SJSA1 (cell line): Measurements from ENCODE around the gene ZNF90. TPM values are rescaled to one million over a fixed set of nuclear protein-coding genes. Genes with fewer than 3 reads are reported as not detected.
"Not testable (repeated sequence)": the region's sequence is repeated elsewhere in the genome, so short reads cannot be mapped to it uniquely, and the experiment has no call there.

Source experiments
- DNase-seq, 2 experiments: peaks; one replicate each; pipeline ENCODE4 v3.0.0-alpha.2; 2015 to 2020; ENCODE audit warnings: low spot score in 2 of 2, low read depth in 1 of 2
- H3K27ac ChIP-seq: fragments of 250-450 bp; sonication (Bioruptor Pico); 2 replicates; pipeline ENCODE4 v1.5.1; 2020; ENCODE audit warnings: mild to moderate bottlenecking, moderate library complexity
- H3K27me3 ChIP-seq: fragments of 250-450 bp; sonication (Bioruptor Pico); replicated peaks from 2 replicates; pipeline ENCODE4 v1.5.1; 2020; ENCODE audit warnings: mild to moderate bottlenecking, moderate library complexity
- H3K36me3 ChIP-seq: fragments of 250-450 bp; sonication (Bioruptor Pico); 2 replicates; pipeline ENCODE4 v1.5.1; 2020; ENCODE audit warnings: mild to moderate bottlenecking
- H3K4me1 ChIP-seq: fragments of 250-450 bp; sonication (Bioruptor Pico); replicated peaks from 2 replicates; pipeline ENCODE4 v1.6.1; 2021; ENCODE audit warnings: mild to moderate bottlenecking
- H3K4me3 ChIP-seq: fragments of 250-450 bp; sonication (Bioruptor Pico); 2 replicates; pipeline ENCODE4 v1.5.1; 2020; ENCODE audit warnings: mild to moderate bottlenecking
- H3K9me3 ChIP-seq: fragments of 250-450 bp; sonication (Bioruptor Pico); replicated peaks from 2 replicates; pipeline ENCODE4 v1.5.1; 2020; ENCODE audit warnings: mild to moderate bottlenecking
- total RNA-seq: library from RNA; depleted of rRNA; stranded (reverse); fragments of >200 nt; shearing (Covaris generic); gene quantifications from 2 replicates; pipeline ENCODE4 v1.2.3, GENCODE V29; 2014; rRNA removed

ZNF90 gene
- total RNA-seq = 0.34 TPM in 1 of 2 replicates, not detected in the other

GRCh38 chr19:20077791-20078463 is at the start of gene ZNF90:
Gene ZNF90 (plus strand): TSS chr19:20078000. CDS start chr19:20078133, 133 bp downstream.
- H3K27ac ChIP-seq = no peak within 1 kb of the TSS
- no peaks in the 10 kb centered on the region for H3K27me3 ChIP-seq
- no peaks in the 10 kb centered on the region for H3K36me3 ChIP-seq
- no peaks in the 10 kb centered on the region for H3K9me3 ChIP-seq
- no peak within 1 kb of the TSS for H3K4me3 ChIP-seq
- no peak for DNase-seq
- H3K4me1 ChIP-seq = no peaks in the 10 kb centered on the region

GRCh38 chr19:20028611-20029010 is 49.2 kb upstream of the ZNF90 start:
- H3K36me3 ChIP-seq = no peaks in the 10 kb centered on the region
- no peak overlapping the region for H3K27ac ChIP-seq
- no peaks in the 10 kb centered on the region for H3K9me3 ChIP-seq
- H3K27me3 ChIP-seq = no peaks in the 10 kb centered on the region
- no peak for DNase-seq
- no peaks in the 10 kb centered on the region for H3K4me1 ChIP-seq
- no peak overlapping the region for H3K4me3 ChIP-seq

- Histone ChIP-seq H3K27me3 (no peaks in the 10 kb centered on the region), H3K9me3 (peaks cover 2% of the 10 kb centered on the region; the same call in 1 of the 2 replicates), H3K36me3 (no peaks in the 10 kb centered on the region), H3K4me3 (no peak overlapping the region), H3K27ac (no peak overlapping the region), H3K4me1 (no peaks in the 10 kb centered on the region)
- DNase-seq = no peak
These were observed 41.9 kb upstream of the ZNF90 start for GRCh38 chr19:20035935-20036334.

GRCh38 chr19:20038358-20039202 is 39.2 kb upstream of the ZNF90 start:
- Histone ChIP-seq H3K4me1 (no peaks in the 10 kb centered on the region), H3K36me3 (no peaks in the 10 kb centered on the region), H3K27me3 (no peaks in the 10 kb centered on the region), H3K4me3 (peak overlapping the region; percentile 52), H3K27ac (peak overlapping the region; percentile 17), H3K9me3 (peaks cover 2% of the 10 kb centered on the region; the same call in 1 of the 2 replicates)
- peak in 1 of 2 experiments; percentile 1 for DNase-seq

- Histone ChIP-seq H3K4me1 (no peaks in the 10 kb centered on the region), H3K36me3 (no peaks in the 10 kb centered on the region), H3K27me3 (no peaks in the 10 kb centered on the region), H3K4me3 (peak within 1 kb of the TSS; percentile 52), H3K27ac (peak within 1 kb of the TSS; percentile 17), H3K9me3 (no peaks in the 10 kb centered on the region; the same call in 1 of the 2 replicates)
- peak; percentile 77 to 86 for DNase-seq
These were observed 38.5 kb upstream of the ZNF90 start, which contains the start of gene ZNF682 for GRCh38 chr19:20039203-20039723. Gene ZNF682 (minus strand): TSS chr19:20039505. CDS start chr19:20039345, 160 bp downstream.

GRCh38 chr19:20044663-20045062 is 33.1 kb upstream of the ZNF90 start:
- no peak for DNase-seq

GRCh38 chr19:20045742-20046141 is 32.1 kb upstream of the ZNF90 start:
- not testable (repeated sequence) for H3K27me3 ChIP-seq, H3K27ac ChIP-seq, H3K4me3 ChIP-seq, H3K4me1 ChIP-seq, H3K36me3 ChIP-seq, DNase-seq, H3K9me3 ChIP-seq

More at GRCh38 chr19:20044663-20045062, 33.1 kb upstream of the ZNF90 start:
- Histone ChIP-seq H3K27me3 (no peaks in the 10 kb centered on the region), H3K36me3 (no peaks in the 10 kb centered on the region), H3K4me3 (no peak overlapping the region), H3K4me1 (no peaks in the 10 kb centered on the region), H3K9me3 (no peaks in the 10 kb centered on the region; the same call in 1 of the 2 replicates), H3K27ac (no peak overlapping the region)

- Histone ChIP-seq H3K36me3 (no peaks in the 10 kb centered on the region), H3K4me3 (peak overlapping the region; percentile 18; the same call in 1 of the 2 replicates), H3K4me1 (no peaks in the 10 kb centered on the region), H3K27me3 (no peaks in the 10 kb centered on the region), H3K9me3 (no peaks in the 10 kb centered on the region), H3K27ac (no peak overlapping the region)
- DNase-seq = peak; percentile 21 to 48
These were observed 25.7 kb upstream of the ZNF90 start for GRCh38 chr19:20051841-20052768.

- not testable (repeated sequence) for H3K4me3 ChIP-seq, H3K27me3 ChIP-seq, H3K4me1 ChIP-seq, DNase-seq, H3K36me3 ChIP-seq, H3K9me3 ChIP-seq, H3K27ac ChIP-seq
These were observed 19.1 kb upstream of the ZNF90 start for GRCh38 chr19:20058738-20059137.

GRCh38 chr19:20060282-20060681 is 17.5 kb upstream of the ZNF90 start:
- no peak overlapping the region for H3K27ac ChIP-seq
- no peaks in the 10 kb centered on the region for H3K27me3 ChIP-seq
- no peaks in the 10 kb centered on the region for H3K36me3 ChIP-seq
- H3K9me3 ChIP-seq = no peaks in the 10 kb centered on the region
- H3K4me3 ChIP-seq = no peak overlapping the region
- no peak for DNase-seq
- no peaks in the 10 kb centered on the region for H3K4me1 ChIP-seq

- no peaks in the 10 kb centered on the region for H3K27me3 ChIP-seq
- DNase-seq = no peak
- no peaks in the 10 kb centered on the region for H3K4me1 ChIP-seq
- no peak overlapping the region for H3K27ac ChIP-seq
- H3K4me3 ChIP-seq = no peak overlapping the region
- H3K9me3 ChIP-seq = no peaks in the 10 kb centered on the region
- no peaks in the 10 kb centered on the region for H3K36me3 ChIP-seq
These were observed 10.9 kb upstream of the ZNF90 start for GRCh38 chr19:20066861-20067260.

- no peak overlapping the region for H3K27ac ChIP-seq
- H3K4me1 ChIP-seq = no peaks in the 10 kb centered on the region
- H3K36me3 ChIP-seq = no peaks in the 10 kb centered on the region
- H3K27me3 ChIP-seq = no peaks in the 10 kb centered on the region
- no peak overlapping the region for H3K4me3 ChIP-seq
- DNase-seq = no peak
- no peaks in the 10 kb centered on the region for H3K9me3 ChIP-seq
These were observed 9.9 kb upstream of the ZNF90 start for GRCh38 chr19:20067943-20068342.

- H3K36me3 ChIP-seq, H3K27ac ChIP-seq: not testable (repeated sequence)
These were observed 9.2 kb upstream of the ZNF90 start for GRCh38 chr19:20068559-20068958.

More at GRCh38 chr19:20068559-20068958, 9.2 kb upstream of the ZNF90 start:
- H3K9me3 ChIP-seq, H3K4me1 ChIP-seq, DNase-seq, H3K4me3 ChIP-seq, H3K27me3 ChIP-seq: not testable (repeated sequence)
